Hematopoietic multipotent progenitor cell treated with erythropoietin and hydrocortisone succinate and interleukin-3 and kit ligand, for 15 days (in vitro differentiated cells): ENCODE data around the gene RAET1L.
"Not testable (repeated sequence)": the region's sequence is repeated elsewhere in the genome, so short reads cannot be mapped to it uniquely, and the experiment has no call there.

Experiments
- DNase-seq: peaks from one replicate; pipeline ENCODE4 v3.0.0-alpha.2; 2015; ENCODE audit warnings: low spot score

RAET1L gene

DNA sequence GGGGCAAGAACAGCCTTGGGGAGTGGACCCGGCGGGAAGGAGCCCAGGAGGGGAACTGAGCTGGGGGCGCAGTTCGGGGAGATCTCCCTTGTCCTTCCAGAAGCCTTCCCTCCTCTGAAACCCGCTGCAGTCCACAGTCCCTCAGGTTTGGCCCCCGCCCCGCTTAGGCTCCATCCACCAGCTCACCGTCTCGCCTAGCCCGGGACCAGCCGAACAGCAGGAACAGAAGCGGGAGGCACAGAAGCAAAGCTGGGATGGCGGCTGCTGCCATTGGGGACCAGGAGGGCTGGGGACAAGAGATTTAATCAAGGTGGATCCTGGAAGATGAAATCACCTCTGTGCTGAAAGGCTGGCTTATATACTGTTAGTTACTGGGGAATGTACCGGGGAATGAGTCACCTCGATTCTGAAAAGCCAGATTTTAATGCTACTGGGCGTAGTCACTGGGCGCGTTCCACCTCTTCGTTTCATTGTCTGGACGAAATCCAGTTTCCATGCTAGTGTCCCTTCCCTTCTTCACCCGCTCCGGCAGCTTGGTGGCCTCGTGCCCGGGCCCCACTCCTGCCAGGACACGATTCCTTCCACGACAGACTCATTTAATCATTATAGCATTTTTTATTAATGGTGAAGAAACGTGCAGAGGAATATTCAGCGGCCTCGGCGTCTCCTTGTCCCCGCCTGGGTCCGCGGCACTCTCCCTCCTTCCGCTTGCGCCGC is at the start of gene RAET1L:
TSS of gene RAET1L (minus strand) at position 332 of the 717 bp plus-strand sequence. CDS start at position 271, 61 bp downstream.
- no peak for DNase-seq

DNA sequence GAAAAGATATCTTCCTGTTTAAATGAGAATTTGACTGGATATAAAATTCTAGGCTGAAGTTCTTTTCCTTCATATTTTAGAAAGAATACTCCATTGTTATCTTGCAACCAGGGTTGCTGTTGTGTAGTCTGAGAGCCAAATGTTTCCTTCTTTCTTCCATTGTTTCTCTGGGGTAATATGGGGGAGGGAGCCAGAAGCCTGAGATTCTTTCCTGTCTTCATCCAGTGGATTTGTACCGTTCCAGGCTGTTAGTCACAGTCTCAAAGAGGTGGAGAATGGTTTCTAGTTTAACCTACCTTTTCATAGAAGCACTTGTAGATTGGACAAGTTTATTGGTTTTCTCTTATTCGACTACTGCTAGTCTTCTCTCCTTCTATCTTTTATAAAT is 49.7 kb upstream of the RAET1L start:
- no peak for DNase-seq

DNA sequence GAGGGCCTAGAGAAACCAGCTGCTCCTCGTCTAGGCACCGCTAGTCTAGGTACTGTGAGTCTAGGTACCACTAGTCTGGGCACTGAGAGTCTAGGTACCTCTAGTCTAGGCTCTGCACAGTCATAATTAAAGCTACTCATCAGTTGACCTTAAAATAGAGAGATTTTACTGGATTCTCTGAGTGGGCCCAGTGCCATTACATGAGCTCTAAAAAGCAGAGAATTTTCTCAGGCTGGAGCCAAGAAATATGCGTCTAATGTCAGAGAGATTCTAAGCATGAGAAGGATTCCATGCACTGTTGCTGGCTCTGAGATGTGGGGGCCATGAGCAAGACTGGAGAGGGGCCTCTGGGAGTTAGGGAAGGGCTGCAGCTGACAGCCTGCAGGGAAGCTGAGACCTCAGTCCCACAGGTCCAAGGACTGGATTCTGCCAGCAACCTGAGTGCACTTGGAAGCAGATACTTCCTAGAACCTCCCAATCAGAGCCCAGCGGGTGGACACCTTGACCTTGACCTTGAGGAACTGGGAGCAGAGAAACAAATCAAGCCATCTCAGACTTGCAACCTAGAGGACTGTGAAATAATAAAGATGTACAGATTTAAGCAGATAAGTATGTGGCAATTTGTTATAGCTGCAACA is 49.2 kb upstream of the RAET1L start:
- DNase-seq: not testable (repeated sequence)

GRCh38 chr6:150072201-150072600 is 46.9 kb upstream of the RAET1L start:
- no peak for DNase-seq

DNA sequence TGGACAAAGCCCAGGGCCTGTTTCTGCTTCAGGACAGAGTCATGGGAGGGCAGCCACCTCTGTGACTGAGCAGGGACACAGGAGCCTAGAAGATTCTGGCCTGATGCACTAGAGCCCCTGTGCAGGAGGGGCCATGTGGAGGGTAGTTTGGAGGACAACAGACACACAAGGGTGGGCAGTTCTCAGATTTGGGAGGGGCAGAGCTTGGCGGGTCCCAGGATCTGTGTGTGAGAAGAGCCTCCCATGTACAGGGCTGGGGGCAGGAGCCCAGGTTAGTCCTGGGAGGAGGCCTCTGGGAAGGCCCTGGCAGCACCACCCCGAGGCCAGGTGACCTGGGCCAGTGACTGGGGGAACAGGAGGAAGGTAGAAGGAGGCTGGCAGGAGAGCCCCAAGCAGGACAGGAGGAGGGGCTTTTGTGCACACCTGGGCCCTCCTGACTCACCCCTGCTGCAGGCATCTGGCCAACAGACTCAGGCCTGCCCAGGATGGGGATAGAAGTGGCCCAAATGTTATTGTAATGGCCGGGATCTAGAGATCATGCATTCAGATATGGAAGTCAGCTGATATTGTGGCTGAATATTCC is 45.0 kb upstream of the RAET1L start:
- DNase-seq: no peak

DNA sequence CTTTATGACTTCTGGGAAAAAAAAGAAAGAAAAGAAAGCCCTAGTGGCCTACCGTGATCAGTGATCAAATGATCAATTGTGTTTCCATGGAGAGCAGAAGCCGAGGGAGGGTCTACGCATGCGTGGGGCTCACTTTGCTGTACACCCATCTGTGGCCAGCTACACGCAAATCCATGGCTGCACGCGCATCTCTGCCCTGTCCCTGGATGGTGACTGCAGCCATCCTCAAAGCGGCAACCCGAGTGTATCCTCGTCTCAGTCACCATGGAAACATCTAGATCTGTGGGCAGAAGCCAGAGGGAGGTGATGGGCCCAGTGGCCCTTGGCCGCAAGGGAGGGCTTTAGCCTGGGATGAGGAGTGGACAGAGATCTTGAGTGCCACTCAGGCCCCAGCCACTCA is 44.4 kb upstream of the RAET1L start:
- DNase-seq: no peak

DNA sequence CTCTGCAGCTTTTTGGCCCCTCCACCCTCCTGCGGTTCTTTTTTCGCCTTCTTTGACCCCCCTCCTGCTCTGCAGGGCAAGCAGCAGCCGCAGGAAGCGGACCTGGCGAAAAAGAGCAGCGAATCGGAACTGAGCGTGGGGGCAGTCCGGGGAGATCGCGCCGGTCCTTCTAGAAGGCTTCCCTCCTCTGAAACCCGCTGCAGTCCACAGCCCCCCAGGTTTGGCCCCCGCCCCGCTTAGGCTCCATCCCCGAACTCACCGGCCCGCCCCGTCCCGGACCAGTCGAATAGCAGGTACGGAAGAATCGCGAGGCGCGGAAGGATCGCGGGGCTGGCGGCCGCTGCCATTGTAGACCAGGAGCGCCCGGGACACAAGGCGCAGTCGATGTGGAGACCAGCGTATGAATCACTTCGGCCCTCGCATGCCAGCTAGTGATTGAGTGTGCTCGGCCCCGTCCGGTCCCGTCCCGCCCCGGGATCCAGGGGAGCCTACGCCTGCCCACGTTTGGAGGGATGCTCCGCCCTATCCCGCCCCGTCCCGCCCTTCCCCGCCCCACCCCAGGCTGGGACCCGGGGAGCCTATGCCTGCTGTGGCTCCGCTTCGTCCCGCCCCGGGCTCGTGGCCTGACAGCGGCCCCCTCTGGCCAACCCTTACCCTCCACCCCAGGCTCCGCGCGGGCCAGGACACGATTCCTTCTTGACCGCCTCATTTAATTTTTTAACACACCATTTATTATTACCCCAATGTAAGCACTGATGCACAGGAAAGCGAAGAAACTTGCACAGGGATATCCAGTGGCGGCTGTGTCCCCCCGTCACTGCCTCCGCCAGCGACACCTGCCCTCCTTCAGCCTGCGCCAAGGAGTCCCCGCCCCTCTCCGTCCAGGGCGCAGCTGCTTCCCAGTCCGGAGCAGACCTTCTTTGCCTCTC is 43.7 kb upstream of the RAET1L start, which contains the start of gene ULBP3:
TSS of gene ULBP3 (minus strand) at position 402 of the 929 bp plus-strand sequence. CDS start at position 347, 55 bp downstream.
- no peak for DNase-seq

DNA sequence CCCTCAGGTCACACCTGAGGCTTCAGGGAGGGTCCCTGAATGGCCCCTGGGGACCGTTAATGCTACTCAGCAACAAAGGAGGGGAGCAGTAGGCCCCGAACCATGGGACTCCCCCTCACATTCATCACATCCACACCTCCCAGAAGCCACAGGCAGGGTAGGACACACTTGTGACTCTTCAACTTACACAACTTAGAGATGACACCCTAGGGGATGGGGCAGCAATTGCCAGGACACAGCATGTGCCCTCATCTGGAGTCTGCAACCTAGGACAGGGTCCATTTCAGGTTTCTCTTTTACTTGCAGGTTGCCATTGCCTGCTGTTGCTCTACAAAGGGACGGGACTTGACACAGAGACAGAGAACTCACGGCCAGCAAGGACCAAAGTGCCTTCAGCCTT is 42.8 kb upstream of the RAET1L start:
- DNase-seq: no peak

- no peak for DNase-seq
Measured at GRCh38 chr6:150065083-150065482, 39.8 kb upstream of the RAET1L start.

GRCh38 chr6:150063640-150064039 is 38.3 kb upstream of the RAET1L start:
- DNase-seq: no peak

DNA sequence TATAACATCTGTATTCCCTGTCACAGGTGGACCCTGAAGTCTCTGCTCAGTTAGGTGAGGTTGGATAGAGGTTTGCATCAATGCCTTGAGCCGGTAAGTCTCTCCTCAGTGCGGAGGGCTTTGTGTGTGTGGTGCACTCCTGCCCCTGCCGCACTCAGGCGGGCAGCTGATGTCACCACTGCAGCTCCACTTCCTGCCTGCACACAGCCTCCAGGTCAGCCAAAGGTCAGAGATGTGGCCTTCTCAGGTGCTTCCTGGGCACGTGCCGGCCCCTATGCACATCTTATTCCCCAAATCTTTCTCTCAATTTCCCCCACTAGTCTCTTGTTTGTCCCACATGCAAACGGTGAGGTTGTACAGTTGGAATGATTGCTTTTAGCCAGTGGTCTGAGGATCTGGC is 34.6 kb upstream of the RAET1L start:
- not testable (repeated sequence) for DNase-seq

DNA sequence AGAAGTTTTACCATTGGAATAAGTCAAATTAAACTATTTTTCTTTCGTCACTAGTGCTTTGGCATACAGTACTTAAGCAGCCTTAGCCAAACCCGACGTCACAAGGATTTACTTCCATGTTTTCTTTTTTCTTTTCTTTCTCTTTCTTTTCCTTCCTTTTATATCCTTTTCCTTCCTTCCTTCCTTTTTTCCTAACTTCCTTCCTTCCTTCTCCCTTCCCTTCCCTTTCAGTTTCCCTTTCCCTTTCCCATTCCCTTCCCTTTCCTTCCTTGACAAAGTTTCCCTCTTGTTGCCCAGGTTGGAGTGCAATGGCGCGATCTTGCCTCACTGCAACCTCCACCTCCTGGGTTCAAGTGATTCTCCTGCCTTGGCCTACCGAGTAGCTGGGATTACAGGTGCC is 33.7 kb upstream of the RAET1L start:
- DNase-seq: no peak

- DNase-seq: no peak
Measured at GRCh38 chr6:150058231-150058792, 33.0 kb upstream of the RAET1L start.

- DNase-seq: no peak
Measured at GRCh38 chr6:150057501-150057951, 32.2 kb upstream of the RAET1L start.

DNA sequence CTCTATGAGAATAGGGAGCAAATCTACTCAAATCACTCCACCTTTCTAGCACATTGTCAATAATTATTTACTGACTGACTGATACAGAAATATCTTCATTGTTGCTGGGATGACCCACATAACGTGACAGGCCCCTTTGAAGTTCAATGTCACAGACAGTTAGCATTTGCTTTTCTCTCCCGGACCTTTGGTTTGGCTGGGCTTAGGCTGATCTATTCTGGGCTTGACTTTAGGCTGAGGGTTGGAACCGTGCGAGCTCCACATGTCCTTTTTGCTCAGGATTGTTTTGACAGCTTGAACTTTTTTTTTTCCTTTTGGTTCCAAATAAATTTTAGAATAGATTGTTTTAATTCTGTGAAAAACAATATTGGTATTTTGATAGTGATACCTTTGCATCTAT is 31.6 kb upstream of the RAET1L start:
- no peak for DNase-seq

DNA sequence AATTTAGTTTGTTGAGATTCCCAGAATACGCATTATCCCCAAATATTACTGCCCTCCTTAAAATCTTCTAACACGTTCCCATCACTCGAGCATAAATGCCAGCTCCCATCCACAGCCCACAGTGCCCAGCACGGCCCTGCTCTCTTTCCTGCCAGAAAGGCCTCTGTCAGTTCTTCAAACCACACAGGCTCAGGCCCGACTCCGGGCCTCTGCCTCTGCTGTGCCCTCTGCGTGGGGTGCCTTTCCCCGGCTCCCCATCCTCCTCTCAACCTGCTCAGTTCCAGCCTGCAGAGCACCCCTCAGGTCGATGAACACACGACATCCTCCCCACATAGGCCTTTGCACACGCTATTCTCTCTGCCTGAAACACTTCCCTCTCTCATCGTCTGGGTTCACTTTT is 30.8 kb upstream of the RAET1L start:
- no peak for DNase-seq

DNA sequence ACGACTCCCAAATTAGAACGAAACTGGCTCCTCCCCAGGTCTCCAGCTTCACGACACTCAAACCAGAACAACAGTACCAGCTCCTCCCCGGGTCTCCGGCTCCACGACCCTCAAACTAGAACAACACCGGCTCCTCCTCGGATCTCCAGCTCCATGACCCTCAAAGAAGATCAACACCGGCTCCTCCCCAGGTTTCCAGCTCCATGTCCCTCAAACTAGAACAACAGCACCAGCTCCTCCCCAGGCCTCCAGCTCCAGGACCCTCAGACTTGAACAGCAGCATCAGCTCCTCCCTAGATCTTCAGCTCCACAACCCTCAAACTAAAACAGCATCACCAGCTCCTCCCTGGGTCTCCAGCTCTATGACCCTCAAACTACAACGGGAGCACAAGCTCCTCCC is 29.8 kb upstream of the RAET1L start:
- DNase-seq: no peak

DNA sequence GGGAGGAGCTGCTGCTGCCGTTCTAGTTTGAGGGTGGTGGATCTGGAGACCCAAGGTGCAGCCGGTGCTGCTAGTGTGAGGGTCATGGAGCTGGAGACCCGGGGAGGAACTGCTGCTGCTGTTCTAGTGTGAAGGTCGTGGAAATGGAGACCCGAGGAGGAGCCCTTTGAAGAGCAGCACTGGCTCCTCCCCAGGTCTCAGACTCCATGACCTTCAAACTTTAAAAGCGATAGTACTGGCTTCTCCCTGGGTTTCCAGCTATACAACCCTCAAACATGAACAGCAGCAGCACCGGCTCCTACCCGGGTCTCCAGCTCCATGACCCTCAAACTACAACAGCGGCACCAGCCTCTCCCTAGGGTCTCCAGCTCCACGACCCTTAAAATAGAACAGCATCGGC is 28.1 kb upstream of the RAET1L start:
- no peak for DNase-seq

DNA sequence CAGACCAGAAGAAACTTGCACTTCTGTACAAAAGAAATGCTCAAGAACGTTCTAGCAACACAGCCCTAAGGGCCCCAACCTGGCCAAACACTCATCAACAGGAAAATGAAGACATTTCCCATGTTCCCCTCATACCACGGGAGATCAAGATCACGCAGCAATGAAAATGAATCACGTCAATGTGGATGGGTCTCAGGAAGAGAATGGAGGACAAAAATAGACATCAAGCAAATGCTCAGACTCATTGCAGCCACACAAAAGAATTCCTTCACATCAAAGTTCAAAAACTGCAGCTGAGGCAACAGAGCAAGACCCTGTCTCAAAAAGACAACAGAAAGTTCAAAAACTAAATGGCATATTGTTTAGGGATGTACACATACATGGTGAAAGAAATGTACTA is 25.5 kb upstream of the RAET1L start:
- no peak for DNase-seq

- no peak for DNase-seq
Measured at GRCh38 chr6:150048099-150048498, 22.8 kb upstream of the RAET1L start.

DNA sequence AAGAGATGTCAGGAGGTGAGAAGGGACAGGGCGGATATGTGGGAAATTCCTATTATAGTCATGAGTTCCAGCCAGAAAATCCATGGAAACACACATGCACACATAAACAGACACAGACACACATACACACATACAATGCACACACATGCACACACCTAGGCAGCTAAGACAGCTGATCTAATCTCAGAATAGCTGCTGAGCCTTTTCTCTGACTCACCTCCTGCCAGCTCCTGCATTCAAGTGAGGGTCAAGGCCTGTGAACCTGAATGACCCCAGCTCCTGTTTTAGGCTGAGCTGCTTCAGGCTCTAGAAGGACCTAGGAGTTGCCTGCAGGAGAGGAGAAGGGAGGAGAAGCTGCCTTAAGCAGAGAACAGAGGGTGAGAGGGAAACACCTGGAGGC is 21.6 kb upstream of the RAET1L start:
- no peak for DNase-seq

- no peak for DNase-seq
Measured at GRCh38 chr6:150044621-150045145, 19.4 kb upstream of the RAET1L start.
